KMS-11 (cell line): ENCODE measurements around the gene YPEL2.
A peak's percentile ranks its signal among the peaks of the same experiment; 100 is the strongest.

ENCODE experiments used
- H2AFZ ChIP-seq: fragments of 200-600 bp; sonication (generic); 2 replicates; pipeline ENCODE4 v1.6.1; 2016; ENCODE audit warnings: antibody characterized with exemption, mixed run types, low read depth
- H3K27ac ChIP-seq: fragments of 200-600 bp; sonication (generic); 2 replicates; pipeline ENCODE4 v1.6.1; 2016; ENCODE audit warnings: mild to moderate bottlenecking, mixed run types
- H3K27me3 ChIP-seq: fragments of 200-600 bp; sonication (generic); 2 replicates; pipeline ENCODE4 v1.6.1; 2017; ENCODE audit warnings: mild to moderate bottlenecking, low read depth, mixed run types, moderate library complexity; ENCODE audit not compliant: insufficient read depth
- H3K36me3 ChIP-seq: fragments of 200-600 bp; sonication (generic); 2 replicates; pipeline ENCODE4 v1.6.1; 2017; ENCODE audit warnings: mild to moderate bottlenecking, mixed run types; ENCODE audit not compliant: insufficient read depth
- H3K4me1 ChIP-seq: fragments of 200-600 bp; sonication (generic); 2 replicates; pipeline ENCODE4 v1.6.1; 2016; ENCODE audit warnings: mild to moderate bottlenecking, low read depth, mixed run types; ENCODE audit not compliant: poor library complexity, severe bottlenecking
- H3K4me2 ChIP-seq: fragments of 200-600 bp; sonication (generic); 2 replicates; pipeline ENCODE4 v1.7.0; 2016; ENCODE audit warnings: mild to moderate bottlenecking, mixed run types
- H3K4me3 ChIP-seq: fragments of 200-600 bp; sonication (generic); IDR thresholded peaks from 2 replicates; pipeline ENCODE4 v1.6.1; 2017; ENCODE audit warnings: low read depth, low read length, mixed read lengths; ENCODE audit not compliant: insufficient read depth
- H3K79me2 ChIP-seq: fragments of 200-600 bp; sonication (generic); 2 replicates; pipeline ENCODE4 v1.6.1; 2016; ENCODE audit warnings: low read depth, mixed run types; ENCODE audit not compliant: insufficient read depth
- H3K9ac ChIP-seq: fragments of 200-600 bp; sonication (generic); 2 replicates; pipeline ENCODE4 v1.6.1; 2016; ENCODE audit warnings: mild to moderate bottlenecking, mixed run types
- H4K20me1 ChIP-seq: fragments of 200-600 bp; sonication (generic); 2 replicates; pipeline ENCODE4 v1.6.1; 2016; ENCODE audit warnings: mild to moderate bottlenecking, mixed run types; ENCODE audit not compliant: insufficient read depth
- TF ChIP-seq, protein P1 (sequence below): fragments of 200-600 bp; sonication (generic); conservative IDR thresholded peaks from 2 replicates; pipeline ENCODE4 v1.6.1; 2017; ENCODE audit warnings: low read depth, mild to moderate bottlenecking, antibody characterized with exemption, low read length, moderate library complexity, mixed read lengths

YPEL2 gene

GRCh38 chr17:59331129-59331928, at the start of gene YPEL2:
TSS of gene YPEL2 (plus strand) at chr17:59331655. CDS start at chr17:59353410, 21,755 bp downstream.
- peak within 1 kb of the TSS; percentile 29; the same call in 1 of the 2 replicates for H3K9ac ChIP-seq
- no peaks in the 10 kb centered on the region for H3K27me3 ChIP-seq
- TF ChIP-seq, protein P1, sequence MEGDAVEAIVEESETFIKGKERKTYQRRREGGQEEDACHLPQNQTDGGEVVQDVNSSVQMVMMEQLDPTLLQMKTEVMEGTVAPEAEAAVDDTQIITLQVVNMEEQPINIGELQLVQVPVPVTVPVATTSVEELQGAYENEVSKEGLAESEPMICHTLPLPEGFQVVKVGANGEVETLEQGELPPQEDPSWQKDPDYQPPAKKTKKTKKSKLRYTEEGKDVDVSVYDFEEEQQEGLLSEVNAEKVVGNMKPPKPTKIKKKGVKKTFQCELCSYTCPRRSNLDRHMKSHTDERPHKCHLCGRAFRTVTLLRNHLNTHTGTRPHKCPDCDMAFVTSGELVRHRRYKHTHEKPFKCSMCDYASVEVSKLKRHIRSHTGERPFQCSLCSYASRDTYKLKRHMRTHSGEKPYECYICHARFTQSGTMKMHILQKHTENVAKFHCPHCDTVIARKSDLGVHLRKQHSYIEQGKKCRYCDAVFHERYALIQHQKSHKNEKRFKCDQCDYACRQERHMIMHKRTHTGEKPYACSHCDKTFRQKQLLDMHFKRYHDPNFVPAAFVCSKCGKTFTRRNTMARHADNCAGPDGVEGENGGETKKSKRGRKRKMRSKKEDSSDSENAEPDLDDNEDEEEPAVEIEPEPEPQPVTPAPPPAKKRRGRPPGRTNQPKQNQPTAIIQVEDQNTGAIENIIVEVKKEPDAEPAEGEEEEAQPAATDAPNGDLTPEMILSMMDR, result no peak
- peak within 1 kb of the TSS; percentile 88 for H2AFZ ChIP-seq
- peak within 1 kb of the TSS; percentile 74 for H3K4me2 ChIP-seq
- H3K27ac ChIP-seq, result no peak within 1 kb of the TSS
- no peaks in the 10 kb centered on the region for H4K20me1 ChIP-seq
- no peaks in the 10 kb centered on the region for H3K36me3 ChIP-seq
- H3K4me3 ChIP-seq, result no peak within 1 kb of the TSS
- H3K4me1 ChIP-seq, result peaks cover 15% of the 10 kb centered on the region
- H3K79me2 ChIP-seq, result no peaks in the 10 kb centered on the region

DNA sequence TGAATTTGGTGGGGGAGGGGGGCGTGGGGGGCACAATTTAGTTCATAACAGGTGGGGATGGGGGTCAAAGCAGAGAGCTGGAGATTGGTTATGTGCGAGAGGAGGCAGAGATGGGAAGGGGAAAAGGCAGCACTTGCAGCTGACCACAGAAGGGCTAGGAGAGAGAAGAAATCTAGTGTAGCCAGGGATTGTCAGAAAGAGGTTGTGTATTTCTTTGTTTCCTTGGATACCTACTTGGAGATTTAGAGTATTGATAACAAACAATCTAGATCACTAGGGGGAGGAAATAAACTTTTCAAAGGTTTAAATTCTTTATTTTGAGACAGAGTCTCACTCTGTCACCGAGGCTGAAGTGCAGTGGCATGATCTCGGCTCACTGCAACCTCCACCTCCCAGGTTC, 47.1 kb upstream of the YPEL2 start:
- H3K9ac ChIP-seq, result no peak overlapping the region
- TF ChIP-seq, protein P1, result no peak
- no peaks in the 10 kb centered on the region for H4K20me1 ChIP-seq
- no peaks in the 10 kb centered on the region for H3K27me3 ChIP-seq
- H3K4me1 ChIP-seq, result peaks cover 6% of the 10 kb centered on the region
- H3K4me2 ChIP-seq, result no peak overlapping the region
- H3K36me3 ChIP-seq, result no peaks in the 10 kb centered on the region
- no peak overlapping the region for H3K4me3 ChIP-seq
- no peak overlapping the region for H3K27ac ChIP-seq
- H2AFZ ChIP-seq, result no peak overlapping the region
- no peaks in the 10 kb centered on the region for H3K79me2 ChIP-seq

- no peak overlapping the region for H3K4me3 ChIP-seq
- no peaks in the 10 kb centered on the region for H4K20me1 ChIP-seq
- TF ChIP-seq, protein P1, result no peak
- H3K36me3 ChIP-seq, result no peaks in the 10 kb centered on the region
- no peak overlapping the region for H3K9ac ChIP-seq
- H3K79me2 ChIP-seq, result no peaks in the 10 kb centered on the region
- H3K4me2 ChIP-seq, result no peak overlapping the region
- peaks cover 6% of the 10 kb centered on the region for H3K4me1 ChIP-seq
- H2AFZ ChIP-seq, result no peak overlapping the region
- no peaks in the 10 kb centered on the region for H3K27me3 ChIP-seq
- H3K27ac ChIP-seq, result no peak overlapping the region
Measured at GRCh38 chr17:59287452-59287851, 44.0 kb upstream of the YPEL2 start.

DNA sequence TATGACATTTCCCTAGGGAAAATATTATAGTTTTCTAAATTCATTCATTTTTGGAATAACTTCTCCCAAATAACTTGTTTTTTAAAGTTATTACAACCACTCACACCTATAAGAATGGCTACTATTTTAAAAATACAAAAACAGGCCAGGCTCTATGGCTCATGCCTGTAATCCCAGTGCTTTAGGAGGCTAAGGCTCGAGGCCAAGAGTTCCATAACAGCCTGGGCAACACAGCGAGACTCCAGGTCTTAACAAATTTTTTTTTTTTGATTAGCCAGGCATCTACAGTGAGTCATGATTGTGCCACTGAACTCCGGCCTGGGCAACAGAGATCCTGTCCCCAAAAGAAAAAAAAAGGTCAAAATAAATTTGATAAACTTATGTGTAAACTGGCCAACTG, 43.6 kb upstream of the YPEL2 start:
- H3K9ac ChIP-seq, result no peak overlapping the region
- no peak overlapping the region for H2AFZ ChIP-seq
- peaks cover 6% of the 10 kb centered on the region for H3K4me1 ChIP-seq
- no peaks in the 10 kb centered on the region for H3K27me3 ChIP-seq
- no peak overlapping the region for H3K27ac ChIP-seq
- no peak overlapping the region for H3K4me2 ChIP-seq
- H3K4me3 ChIP-seq, result no peak overlapping the region
- TF ChIP-seq, protein P1, result no peak
- no peaks in the 10 kb centered on the region for H4K20me1 ChIP-seq
- no peaks in the 10 kb centered on the region for H3K36me3 ChIP-seq
- H3K79me2 ChIP-seq, result no peaks in the 10 kb centered on the region
